SK-N-MC (cell line): Measurements from ENCODE around the gene FUCA1.

ENCODE experiments used
- EZH2 ChIP-seq: fragments of 200-600 bp; sonication (generic); IDR thresholded peaks from one replicate; pipeline ENCODE4 v1.6.1; 2017; ENCODE audit warnings: antibody characterized with exemption
- FOXP2 ChIP-seq: optimal IDR thresholded peaks from 2 replicates; pipeline ENCODE3; 2011; ENCODE audit warnings: mild to moderate bottlenecking, moderate library complexity; ENCODE audit not compliant: insufficient read depth; ENCODE audit errors: extremely low read length, control extremely low read depth
- POLR2AphosphoS5 ChIP-seq: IDR thresholded peaks from 2 replicates; pipeline ENCODE4 v1.6.1; 2012; ENCODE audit warnings: mild to moderate bottlenecking, low read depth, low read length, borderline replicate concordance

DNA sequence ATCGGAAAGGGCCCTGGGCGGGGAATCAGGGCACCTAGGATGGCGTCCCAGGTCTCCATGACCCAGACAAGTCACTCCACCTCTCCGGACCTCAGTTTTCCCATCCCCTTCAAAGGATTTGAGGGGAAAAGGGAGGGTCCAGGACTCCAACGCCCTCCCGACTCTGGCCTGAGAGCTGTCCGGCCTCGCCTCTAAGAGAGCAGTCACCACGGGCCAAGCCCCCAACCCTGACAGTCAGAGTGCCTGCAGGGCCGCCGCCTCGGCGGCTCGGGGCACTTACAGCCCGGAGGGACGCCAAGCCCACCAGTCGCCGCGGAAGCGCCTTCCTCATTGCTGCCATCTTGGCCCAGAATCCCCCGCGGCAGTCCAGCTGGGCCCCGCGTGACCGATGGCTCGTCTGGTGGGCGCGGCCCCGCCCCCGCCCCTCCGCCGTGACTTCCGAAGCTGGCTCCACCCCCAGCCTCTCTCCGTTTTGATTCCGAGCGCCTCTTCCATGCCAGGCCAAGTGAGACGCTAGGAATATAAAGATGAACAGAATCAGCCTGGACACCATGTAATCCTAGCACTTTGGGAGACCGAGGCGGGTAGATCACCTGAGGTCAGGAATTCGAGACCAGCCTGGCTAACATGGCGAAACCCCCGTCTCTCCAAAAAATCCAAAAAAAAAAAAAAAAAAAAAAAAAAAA lies 42.9 kb downstream of the FUCA1 start, which contains the start of gene HMGCL:
- TF ChIP-seq EZH2: no peak
- peak; percentile 95 for TF ChIP-seq POLR2AphosphoS5
- no peak for TF ChIP-seq FOXP2
